HEK293T (cell line): ENCODE measurements around the gene PTGES.
"Not testable (repeated sequence)": the region's sequence is repeated elsewhere in the genome, so short reads cannot be mapped to it uniquely, and the experiment has no call there.

Experiments used
- BHLHE40 ChIP-seq: fragments of 450-650 bp; IDR thresholded peaks from 2 replicates; pipeline ENCODE4 v1.6.1; 2016; ENCODE audit warnings: mild to moderate bottlenecking, moderate library complexity, borderline replicate concordance
- HDGF ChIP-seq: fragments of 450-650 bp; IDR thresholded peaks from 2 replicates; pipeline ENCODE4 v1.6.1; 2017; ENCODE audit warnings: antibody characterized with exemption, borderline replicate concordance
- SUZ12 ChIP-seq: fragments of 450-650 bp; IDR thresholded peaks from 2 replicates; pipeline ENCODE4 v1.6.1; 2016; ENCODE audit warnings: mild to moderate bottlenecking
- ZNF384 ChIP-seq: fragments of 450-650 bp; IDR thresholded peaks from 2 replicates; pipeline ENCODE4 v1.6.1; 2016

GRCh38 chr9:129796029-129796428 lies 43.2 kb upstream of the PTGES start:
- TF ChIP-seq ZNF384, HDGF, BHLHE40, SUZ12: not testable (repeated sequence)
